SK-N-SH treated with all-trans-retinoic acid at 6 μM for 48 hours (cell line): Measurements from ENCODE around the gene CCDC88C.

Experiments used
- ATAC-seq: fragments of 200-7000 bp; cut with Tn5 transposase; 3 replicates; pipeline ENCODE4 v1.9.1; 2020; ENCODE audit warnings: mild to moderate bottlenecking, moderate library complexity
- BACH2 ChIP-seq: fragments of 250-450 bp; sonication (Bioruptor Pico); IDR thresholded peaks from 2 replicates; pipeline ENCODE4 v1.9.0; 2021; ENCODE audit warnings: mild to moderate bottlenecking, borderline replicate concordance
- CREB5 ChIP-seq: fragments of 250-450 bp; sonication (Bioruptor Pico); IDR thresholded peaks from 2 replicates; pipeline ENCODE4 v1.5.1; 2020; ENCODE audit warnings: low read depth, mild to moderate bottlenecking, moderate library complexity
- CSDC2 ChIP-seq: fragments of 250-450 bp; sonication (Bioruptor Pico); IDR thresholded peaks from 2 replicates; pipeline ENCODE4 v1.5.0; 2020; ENCODE audit warnings: mild to moderate bottlenecking, moderate library complexity
- CSRNP3 ChIP-seq: fragments of 250-450 bp; sonication (Bioruptor Pico); IDR thresholded peaks from 2 replicates; pipeline ENCODE4 v1.5.1; 2021; ENCODE audit warnings: mild to moderate bottlenecking, moderate library complexity
- ESRRG ChIP-seq: fragments of 250-450 bp; sonication (Bioruptor Pico); IDR thresholded peaks from 2 replicates; pipeline ENCODE4 v1.6.1; 2021; ENCODE audit warnings: mild to moderate bottlenecking
- GLIS3 ChIP-seq: fragments of 250-450 bp; sonication (Bioruptor Pico); IDR thresholded peaks from 2 replicates; pipeline ENCODE4 v1.5.0; 2020; ENCODE audit warnings: mild to moderate bottlenecking, moderate library complexity
- ISL1 ChIP-seq: fragments of 250-450 bp; sonication (Bioruptor Pico); IDR thresholded peaks from 2 replicates; pipeline ENCODE4 v2.1.2; 2022; ENCODE audit warnings: mild to moderate bottlenecking, moderate library complexity
- OSR1 ChIP-seq: fragments of 250-450 bp; sonication (Bioruptor Pico); IDR thresholded peaks from 2 replicates; pipeline ENCODE4 v1.8.0; 2022; ENCODE audit warnings: moderate library complexity, mild to moderate bottlenecking, inconsistent platforms
- PPARA ChIP-seq: fragments of 250-450 bp; sonication (Bioruptor Pico); IDR thresholded peaks from 2 replicates; pipeline ENCODE4 v1.5.0; 2020; ENCODE audit warnings: mild to moderate bottlenecking, borderline replicate concordance
- RARB ChIP-seq: fragments of 250-450 bp; sonication (Bioruptor Pico); IDR thresholded peaks from 2 replicates; pipeline ENCODE4 v1.8.0; 2021; ENCODE audit warnings: mild to moderate bottlenecking, moderate library complexity
- SNAI2 ChIP-seq: fragments of 250-450 bp; sonication (Bioruptor Pico); IDR thresholded peaks from 2 replicates; pipeline ENCODE4 v1.5.0; 2020; ENCODE audit warnings: mild to moderate bottlenecking, moderate library complexity
- TCF4 ChIP-seq: fragments of 250-450 bp; sonication (Bioruptor Pico); IDR thresholded peaks from 2 replicates; pipeline ENCODE4 v1.8.0; 2021; ENCODE audit warnings: mild to moderate bottlenecking, moderate library complexity, borderline replicate concordance
- ZC3H10 ChIP-seq: fragments of 250-450 bp; sonication (Bioruptor Pico); IDR thresholded peaks from 2 replicates; pipeline ENCODE4 v1.5.1; 2021; ENCODE audit warnings: mild to moderate bottlenecking, moderate library complexity
- ZFP3 ChIP-seq: fragments of 250-450 bp; sonication (Bioruptor Pico); IDR thresholded peaks from 2 replicates; pipeline ENCODE4 v1.5.0; 2020; ENCODE audit warnings: mild to moderate bottlenecking, moderate library complexity
- ZFP30 ChIP-seq: fragments of 450-650 bp; formaldehyde crosslinking; IDR thresholded peaks from 2 replicates; pipeline ENCODE4 v1.5.0; 2022; ENCODE audit warnings: mild to moderate bottlenecking, moderate library complexity
- ZNF565 ChIP-seq: fragments of 450-650 bp; formaldehyde crosslinking; conservative IDR thresholded peaks from 2 replicates; pipeline ENCODE4 v1.5.0; 2020; ENCODE audit warnings: low read depth, mild to moderate bottlenecking, moderate library complexity
- TF ChIP-seq, protein P1 (sequence below): fragments of 250-450 bp; sonication (Bioruptor Pico); IDR thresholded peaks from 2 replicates; pipeline ENCODE4 v1.8.0; 2021; ENCODE audit warnings: low read depth, mild to moderate bottlenecking, moderate library complexity, borderline replicate concordance

Gene CCDC88C

DNA sequence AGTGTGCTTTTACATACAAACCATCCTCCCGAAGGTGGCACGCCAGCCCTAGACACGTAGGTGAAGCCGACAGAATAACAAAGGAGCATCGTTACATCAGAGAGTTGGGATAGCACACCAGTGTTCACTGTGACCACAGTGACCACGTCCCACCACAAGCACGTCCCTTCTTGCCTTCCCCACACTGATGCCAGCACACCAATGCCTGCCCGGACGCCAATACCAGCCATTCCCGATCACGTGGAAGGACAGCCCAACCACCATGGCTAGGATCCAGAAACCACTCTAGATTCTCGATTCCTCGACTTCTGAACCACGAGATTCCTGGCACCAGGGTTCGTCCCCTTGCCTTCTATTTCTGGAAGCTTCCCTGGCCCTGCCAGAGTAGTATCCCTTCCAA, 125.1 kb downstream of the CCDC88C start (continued):
- TF ChIP-seq, protein P1, sequence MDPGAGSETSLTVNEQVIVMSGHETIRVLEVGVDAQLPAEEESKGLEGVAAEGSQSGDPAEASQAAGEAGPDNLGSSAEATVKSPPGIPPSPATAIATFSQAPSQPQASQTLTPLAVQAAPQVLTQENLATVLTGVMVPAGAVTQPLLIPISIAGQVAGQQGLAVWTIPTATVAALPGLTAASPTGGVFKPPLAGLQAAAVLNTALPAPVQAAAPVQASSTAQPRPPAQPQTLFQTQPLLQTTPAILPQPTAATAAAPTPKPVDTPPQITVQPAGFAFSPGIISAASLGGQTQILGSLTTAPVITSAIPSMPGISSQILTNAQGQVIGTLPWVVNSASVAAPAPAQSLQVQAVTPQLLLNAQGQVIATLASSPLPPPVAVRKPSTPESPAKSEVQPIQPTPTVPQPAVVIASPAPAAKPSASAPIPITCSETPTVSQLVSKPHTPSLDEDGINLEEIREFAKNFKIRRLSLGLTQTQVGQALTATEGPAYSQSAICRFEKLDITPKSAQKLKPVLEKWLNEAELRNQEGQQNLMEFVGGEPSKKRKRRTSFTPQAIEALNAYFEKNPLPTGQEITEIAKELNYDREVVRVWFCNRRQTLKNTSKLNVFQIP (CRISPR knock-in tag) = no peak
- TF ChIP-seq ISL1 (CRISPR knock-in tag) = no peak
- no peak for TF ChIP-seq BACH2 (CRISPR knock-in tag)

DNA sequence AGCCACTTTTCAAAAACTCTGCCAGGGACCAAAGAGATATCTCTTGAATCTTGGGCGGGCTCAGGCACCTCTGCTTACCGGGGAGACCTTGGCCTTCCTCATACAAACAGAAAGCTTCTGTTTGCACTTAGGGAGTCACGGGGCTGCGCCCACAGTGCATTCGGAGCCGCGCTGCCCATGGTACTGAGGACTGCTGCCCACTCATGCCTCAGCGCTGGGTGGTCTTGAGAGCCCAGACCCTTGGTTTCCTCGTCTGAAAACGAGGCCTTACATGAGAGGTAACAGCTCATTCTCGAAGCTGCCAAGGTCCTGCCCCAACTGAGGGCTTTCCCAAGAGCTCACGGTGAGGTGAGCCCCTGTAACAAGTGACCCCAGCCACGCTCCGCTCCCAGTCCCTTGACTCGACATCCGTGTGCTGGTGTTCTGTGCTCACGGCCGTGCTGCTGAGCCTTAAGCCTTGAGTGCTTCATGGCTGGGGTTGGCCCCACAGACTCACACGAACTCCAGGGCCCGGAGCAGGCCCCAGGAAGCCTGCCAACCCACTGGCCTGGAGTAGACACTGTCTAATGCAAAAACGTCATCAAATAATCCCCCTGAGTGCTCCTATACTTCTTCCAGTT, 125.7 kb downstream of the CCDC88C start:
- no peak for TF ChIP-seq TCF4
- no peak for TF ChIP-seq GLIS3 (CRISPR knock-in tag)
- no peak for TF ChIP-seq ZNF565
- no peak for TF ChIP-seq OSR1 (CRISPR knock-in tag)
- TF ChIP-seq RARB = no peak
- no peak for TF ChIP-seq ZFP30 (CRISPR knock-in tag)
- no peak for TF ChIP-seq ZFP3 (CRISPR knock-in tag)
- no peak for TF ChIP-seq PPARA (CRISPR knock-in tag)
- no peak for TF ChIP-seq CSRNP3 (CRISPR knock-in tag)
- no peak for TF ChIP-seq SNAI2 (CRISPR knock-in tag)
- TF ChIP-seq, protein P1 (CRISPR knock-in tag) = no peak

DNA sequence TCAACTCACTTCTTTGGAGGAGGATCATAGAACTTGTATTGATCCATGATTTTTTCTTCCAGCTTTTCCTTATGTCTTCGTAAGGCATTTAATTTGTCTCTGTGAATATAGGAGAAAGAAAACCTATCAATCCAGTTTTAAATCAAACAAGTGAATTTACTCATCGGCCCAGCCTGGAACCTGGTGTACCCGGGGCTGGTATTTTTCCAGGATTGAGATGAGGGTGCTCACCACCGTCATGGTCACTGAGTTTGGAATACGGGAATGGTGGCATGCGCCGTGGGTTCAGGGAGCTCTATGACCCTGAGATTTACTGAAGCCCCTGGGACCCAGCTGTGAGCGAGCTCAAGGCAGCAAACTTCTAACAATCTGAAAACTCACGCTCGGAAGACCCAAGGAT, 126.6 kb downstream of the CCDC88C start:
- TF ChIP-seq TCF4 (no peak), CSDC2 (CRISPR knock-in tag) (no peak), ZFP3 (CRISPR knock-in tag) (no peak)
- ATAC-seq = no peak

More for the DNA sequence above, 125.7 kb downstream of the CCDC88C start:
- no peak for ATAC-seq

GRCh38 chr14:91289464-91289863, 128.2 kb downstream of the CCDC88C start:
- no peak for TF ChIP-seq ZC3H10 (CRISPR knock-in tag)
- no peak for TF ChIP-seq ISL1 (CRISPR knock-in tag)
- no peak for TF ChIP-seq GLIS3 (CRISPR knock-in tag)
- TF ChIP-seq ZFP30 (CRISPR knock-in tag) = no peak
- no peak for TF ChIP-seq ESRRG (CRISPR knock-in tag)
- TF ChIP-seq ZNF565 = no peak
- TF ChIP-seq CSRNP3 (CRISPR knock-in tag) = no peak
- no peak for TF ChIP-seq CREB5 (CRISPR knock-in tag)
- no peak for ATAC-seq

DNA sequence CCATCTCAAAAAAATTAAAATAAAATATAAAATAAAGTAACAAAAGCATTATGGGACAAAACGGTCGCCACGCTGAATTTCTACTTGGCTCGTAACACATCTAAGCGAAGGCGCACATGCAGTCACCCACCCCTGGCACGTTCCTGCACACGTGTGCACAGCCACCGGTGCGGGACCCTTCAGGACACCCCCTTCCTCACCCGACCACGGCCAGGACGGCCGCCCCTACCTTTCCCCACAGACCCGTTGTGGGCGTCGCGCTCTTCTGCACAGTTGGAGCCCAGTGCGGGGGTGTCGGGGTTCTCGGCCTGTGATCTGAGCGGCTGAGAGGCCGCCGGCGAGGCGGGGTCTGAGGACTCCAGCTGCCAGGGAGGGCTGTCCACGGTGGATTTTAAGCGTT, 128.7 kb downstream of the CCDC88C start:
- ATAC-seq = no peak
- TF ChIP-seq CSDC2 (CRISPR knock-in tag) = no peak
- no peak for TF ChIP-seq ZNF565
- TF ChIP-seq GLIS3 (CRISPR knock-in tag) = no peak
- no peak for TF ChIP-seq TCF4
- TF ChIP-seq SNAI2 (CRISPR knock-in tag) = no peak
- TF ChIP-seq ZC3H10 (CRISPR knock-in tag) = no peak
- TF ChIP-seq, protein P1 (CRISPR knock-in tag) = no peak
